Tibial nerve (tissue), 4 donors: ENCODE data around the gene MAPKAPK2. TPM values are rescaled to one million over a fixed set of nuclear protein-coding genes. Genes with fewer than 3 reads are reported as not detected.
A peak's percentile ranks its signal among the peaks of the same experiment; 100 is the strongest.

Experiments used
- DNase-seq, 2 donors: peaks; one replicate each; pipeline ENCODE4 v3.0.0-alpha.2; 2019; ENCODE audit warnings: low spot score in 2 of 2
- H3K27ac ChIP-seq, 4 donors: fragments of 200-600 bp; sonication (generic) in 3 of 4; one replicate each; pipeline ENCODE4 v1.5.1; 2017 to 2019; ENCODE audit warnings: mild to moderate bottlenecking in 1 of 4
- H3K27me3 ChIP-seq, 2 donors: fragments of 200-600 bp; sonication (generic) in 1 of 2; one replicate each; pipeline versions ENCODE4 v1.5.1 to v1.6.0; 2017 to 2019
- H3K36me3 ChIP-seq, 3 donors: fragments of 200-600 bp; sonication (generic); one replicate each; pipeline ENCODE4 v1.5.1; 2018 to 2019
- H3K4me1 ChIP-seq, 4 donors: fragments of 200-600 bp; sonication (generic) in 3 of 4; one replicate each; pipeline ENCODE4 v1.5.1; 2017 to 2019
- H3K4me3 ChIP-seq, 4 donors: fragments of 200-600 bp; sonication (generic) in 3 of 4; one replicate each; pipeline ENCODE4 v1.5.1; 2017 to 2019; ENCODE audit warnings: mild to moderate bottlenecking in 1 of 4, moderate library complexity in 1 of 4
- H3K9me3 ChIP-seq, 4 donors: fragments of 200-600 bp; sonication (generic) in 3 of 4; one replicate each; pipeline ENCODE4 v1.5.1; 2017 to 2019
- CTCF ChIP-seq, 5 experiments: fragments of 200-600 bp in 3 of 5; fragments of 450-650 bp in 2 of 5; sonication (generic) in 3 of 5; IDR thresholded peaks; one replicate each; pipeline ENCODE4 v1.5.1; 2016 to 2019; ENCODE audit warnings: antibody characterized with exemption in 5 of 5, mild to moderate bottlenecking in 3 of 5, moderate library complexity in 2 of 5
- EP300 ChIP-seq, 2 donors: sonication (generic); formaldehyde crosslinking; IDR thresholded peaks; one replicate each; pipeline ENCODE4 v1.6.1; 2017; ENCODE audit warnings: antibody characterized with exemption in 2 of 2, mild to moderate bottlenecking in 1 of 2
- POLR2A ChIP-seq, 2 donors: fragments of 450-650 bp; IDR thresholded peaks; one replicate each; pipeline ENCODE4 v1.6.1; 2017; ENCODE audit warnings: antibody characterized with exemption in 2 of 2, mild to moderate bottlenecking in 2 of 2, moderate library complexity in 2 of 2
- WGBS, 2 donors: methylation state at CpG; one replicate each; pipeline ENCODE4 v1.1.5; 2018; 5-methylcytosine and 5-hydroxymethylcytosine counted together
- total RNA-seq, 4 donors: library from RNA; depleted of rRNA; stranded (reverse); fragments of >200 nt; gene quantifications; one replicate each; pipeline ENCODE4 v1.1.0, GENCODE V29; 2016

The MAPKAPK2 gene
- total RNA-seq, 4 donors from 2014 or later: 30.6 to 49.5 (median 38.2) TPM

- no peak for DNase-seq
- no peaks in the 10 kb centered on the region for H3K9me3 ChIP-seq
- 57 to 58% methylated on average over 8 of the region's 8 CpGs for WGBS, 2 donors
- peak overlapping the region in 2 of 4 donors; percentile 4 to 23 for H3K27ac ChIP-seq
- H3K36me3 ChIP-seq: no peaks in the 10 kb centered on the region
- TF ChIP-seq POLR2A (IDR thresholded peaks at IDR 0.05): no peak
- H3K4me1 ChIP-seq: peaks cover 0 to 27% (median 5%) of the 10 kb centered on the region in 4 donors
- no peaks in the 10 kb centered on the region for H3K27me3 ChIP-seq
- H3K4me3 ChIP-seq: no peak overlapping the region
Observed at GRCh38 chr1:206672011-206672688, 12.6 kb upstream of the MAPKAPK2 start.

GRCh38 chr1:206672844-206673758 lies 11.6 kb upstream of the MAPKAPK2 start:
- Histone ChIP-seq H3K27ac (peak overlapping the region in 2 of 4 donors; percentile 28 to 29), H3K4me1 (peaks cover 0 to 27% (median 5%) of the 10 kb centered on the region in 4 donors), H3K27me3 (no peaks in the 10 kb centered on the region), H3K36me3 (no peaks in the 10 kb centered on the region), H3K9me3 (no peaks in the 10 kb centered on the region), H3K4me3 (no peak overlapping the region)
- TF ChIP-seq EP300 (IDR thresholded peaks at IDR 0.05): peak in 1 of 2 donors; percentile 54
- TF ChIP-seq CTCF (IDR thresholded peaks at IDR 0.05): no peak
- TF ChIP-seq POLR2A (IDR thresholded peaks at IDR 0.05): no peak
- DNase-seq: peak in 1 of 2 donors; percentile 25
- WGBS, 2 donors: 50 to 51% methylated on average over 6 of the region's 6 CpGs

DNA sequence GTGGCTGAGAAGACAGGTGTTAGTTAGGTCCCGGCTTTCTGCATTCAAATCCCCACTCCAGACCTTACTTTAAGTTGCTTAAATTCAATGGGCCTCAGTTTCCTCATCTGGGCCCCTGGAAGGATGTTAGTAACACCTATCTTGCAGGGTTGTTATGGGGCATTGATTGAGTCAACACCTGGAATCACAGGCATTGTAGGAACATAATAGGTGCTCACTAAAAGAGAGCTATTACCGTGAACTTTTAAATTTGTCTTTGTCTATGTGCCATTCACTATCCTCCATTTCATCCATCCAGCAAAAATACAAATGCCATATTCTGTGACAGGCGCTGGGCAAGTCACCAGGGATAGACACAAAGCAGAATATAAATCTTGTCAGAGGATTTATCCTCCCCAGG lies 10.5 kb upstream of the MAPKAPK2 start:
- no peak for DNase-seq
- TF ChIP-seq EP300 (IDR thresholded peaks at IDR 0.05) (no peak), POLR2A (IDR thresholded peaks at IDR 0.05) (no peak), CTCF (IDR thresholded peaks at IDR 0.05) (no peak)
- Histone ChIP-seq H3K4me1 (peaks cover 0 to 27% (median 5%) of the 10 kb centered on the region in 4 donors), H3K27ac (peak overlapping the region in 1 of 4 donors; percentile 27), H3K9me3 (no peaks in the 10 kb centered on the region), H3K4me3 (no peak overlapping the region), H3K36me3 (no peaks in the 10 kb centered on the region), H3K27me3 (no peaks in the 10 kb centered on the region)
- WGBS, 2 donors: 96% methylated on average over 3 of the region's 3 CpGs

DNA sequence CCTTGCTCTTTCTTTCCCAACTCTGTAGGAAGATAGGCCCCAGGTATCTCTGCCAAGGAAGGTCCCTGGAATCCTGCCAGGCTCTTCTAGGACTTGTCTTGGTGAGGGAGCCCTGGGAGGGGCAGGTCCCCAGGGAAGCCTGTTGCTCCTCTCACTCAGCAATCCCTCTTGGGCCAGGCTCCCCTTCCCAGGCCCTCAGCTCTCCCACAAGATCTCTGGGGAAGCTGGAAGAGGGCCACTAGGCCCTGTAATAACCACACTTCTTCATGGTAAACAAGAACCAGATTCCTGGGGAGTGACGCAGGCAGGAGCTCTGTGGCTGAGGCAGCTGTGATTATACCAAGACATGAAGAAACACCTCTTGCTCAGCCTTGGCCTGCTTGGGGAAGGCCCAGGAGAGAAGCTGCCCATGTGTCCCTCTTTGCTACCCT lies 9.9 kb upstream of the MAPKAPK2 start:
- Histone ChIP-seq H3K27ac (peak overlapping the region in 3 of 4 donors; percentile 5 to 28 (median 27)), H3K4me1 (peaks cover 0 to 28% (median 5%) of the 10 kb centered on the region in 4 donors), H3K36me3 (no peaks in the 10 kb centered on the region), H3K4me3 (no peak overlapping the region), H3K27me3 (no peaks in the 10 kb centered on the region), H3K9me3 (no peaks in the 10 kb centered on the region)
- 80 to 100% methylated on average over 1 of the region's 1 CpG for WGBS, 2 donors
- peak; percentile 14 to 32 for TF ChIP-seq EP300 (IDR thresholded peaks at IDR 0.05)
- TF ChIP-seq POLR2A (IDR thresholded peaks at IDR 0.05): no peak
- peak in 1 of 2 donors; percentile 28 for DNase-seq

- Histone ChIP-seq H3K4me1 (peaks cover 0 to 42% (median 5%) of the 10 kb centered on the region in 4 donors), H3K9me3 (no peaks in the 10 kb centered on the region), H3K27ac (no peak overlapping the region), H3K4me3 (no peak overlapping the region), H3K27me3 (no peaks in the 10 kb centered on the region), H3K36me3 (no peaks in the 10 kb centered on the region)
- 78 to 92% methylated on average over 2 of the region's 2 CpGs for WGBS, 2 donors
- no peak for TF ChIP-seq CTCF (IDR thresholded peaks at IDR 0.05)
- no peak for TF ChIP-seq EP300 (IDR thresholded peaks at IDR 0.05)
- no peak for TF ChIP-seq POLR2A (IDR thresholded peaks at IDR 0.05)
- DNase-seq: no peak
Observed at GRCh38 chr1:206676499-206676898, 8.2 kb upstream of the MAPKAPK2 start.
